Measurements from ENCODE around the gene RAD51C. TPM values are rescaled to one million over a fixed set of nuclear protein-coding genes. Genes with fewer than 3 reads are reported as not detected.
A peak's percentile ranks its signal among the peaks of the same experiment; 100 is the strongest.

Gene RAD51C
- total and polyA plus RNA-seq, 9 of the 15 experiments (the other 6 are each of a cell fraction or from before 2014, with no cell fraction given): 93.9 to 341 (median 135) TPM

DNA sequence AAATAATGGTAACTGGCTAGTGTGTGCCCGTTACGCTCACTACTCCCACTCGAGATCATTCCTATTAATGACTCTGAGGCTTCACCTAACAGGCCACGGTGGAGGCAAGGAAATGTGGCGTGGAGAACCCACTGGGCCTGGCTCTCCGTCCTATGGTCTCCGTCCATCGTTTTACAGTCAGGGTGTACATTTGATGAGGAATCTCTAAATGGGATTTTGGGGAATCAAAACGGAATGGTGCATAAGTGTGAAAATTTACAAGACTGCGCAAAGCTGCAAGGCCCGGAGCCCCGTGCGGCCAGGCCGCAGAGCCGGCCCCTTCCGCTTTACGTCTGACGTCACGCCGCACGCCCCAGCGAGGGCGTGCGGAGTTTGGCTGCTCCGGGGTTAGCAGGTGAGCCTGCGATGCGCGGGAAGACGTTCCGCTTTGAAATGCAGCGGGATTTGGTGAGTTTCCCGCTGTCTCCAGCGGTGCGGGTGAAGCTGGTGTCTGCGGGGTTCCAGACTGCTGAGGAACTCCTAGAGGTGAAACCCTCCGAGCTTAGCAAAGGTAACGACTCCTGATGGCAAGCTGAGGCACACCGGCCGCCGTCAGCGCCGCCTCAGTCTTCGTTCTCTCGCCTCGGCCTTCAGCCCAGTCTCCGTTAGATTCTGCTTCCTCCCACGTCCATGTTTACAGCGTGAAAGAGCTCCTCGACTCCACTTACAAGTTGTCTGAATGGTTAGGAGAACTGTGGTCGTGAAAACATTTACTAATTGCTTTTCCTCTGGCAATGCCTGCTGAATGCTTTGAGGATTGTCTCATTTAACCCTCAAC, at the start of gene RAD51C (continued):
- TF ChIP-seq SFPQ (IDR thresholded peaks at IDR 0.05; ENCODE audit: low read depth, low read length) (no peak), NR2C2 (CRISPR knock-in tag; IDR thresholded peaks at IDR 0.05) (peak; percentile 50; the same call in 1 of the 2 replicates), NR2C2 (tag; IDR thresholded peaks at IDR 0.05) (peak; percentile 95), ZNF507 (tag; conservative IDR thresholded peaks at IDR 0.05) (no peak), RUNX1 (IDR thresholded peaks at IDR 0.05; ENCODE audit: low read depth) (no peak), NKRF (IDR thresholded peaks at IDR 0.05; ENCODE audit: borderline replicate concordance) (peak; percentile 37; the same call in 1 of the 2 replicates), COPS2 (conservative IDR thresholded peaks at IDR 0.05) (no peak), RNF2 (IDR thresholded peaks at IDR 0.05) (peak; percentile 68), DPF2 (IDR thresholded peaks at IDR 0.05) (no peak; the same call in 1 of the 2 replicates), ZNF146 (CRISPR knock-in tag; IDR thresholded peaks at IDR 0.05; ENCODE audit: unreplicated experiment) (no peak), HDAC2 (IDR thresholded peaks at IDR 0.05) (peak; percentile 56), ZNF282 (CRISPR knock-in tag; IDR thresholded peaks at IDR 0.05) (no peak), HCFC1 (IDR thresholded peaks at IDR 0.05; ENCODE audit: low read depth, low read length) (peak; percentile 33; the same call in 1 of the 2 replicates), CTCFL (IDR thresholded peaks at IDR 0.05; ENCODE audit: borderline replicate concordance, insufficient read depth, low read depth, low read length, poor library complexity, severe bottlenecking) (no peak), IFI16 (CRISPR knock-in tag; IDR thresholded peaks at IDR 0.05) (no peak), SRF (CRISPR knock-in tag; IDR thresholded peaks at IDR 0.05) (peak in 1 of 2 experiments; percentile 40; a peak in 1 of 4 replicates), ZFPM2 (CRISPR knock-in tag; IDR thresholded peaks at IDR 0.05) (no peak), ATF2 (CRISPR knock-in tag; IDR thresholded peaks at IDR 0.05) (no peak; the same call in 1 of the 2 replicates), ZNF551 (CRISPR knock-in tag; IDR thresholded peaks at IDR 0.05) (no peak), SMARCA5 (IDR thresholded peaks at IDR 0.05) (no peak)
- TF ChIP-seq, protein P1, sequence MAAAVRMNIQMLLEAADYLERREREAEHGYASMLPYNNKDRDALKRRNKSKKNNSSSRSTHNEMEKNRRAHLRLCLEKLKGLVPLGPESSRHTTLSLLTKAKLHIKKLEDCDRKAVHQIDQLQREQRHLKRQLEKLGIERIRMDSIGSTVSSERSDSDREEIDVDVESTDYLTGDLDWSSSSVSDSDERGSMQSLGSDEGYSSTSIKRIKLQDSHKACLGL (CRISPR knock-in tag; IDR thresholded peaks at IDR 0.05; ENCODE audit: borderline replicate concordance, poor library complexity, severe bottlenecking): peak; percentile 21

Data from K562 (cell line).